ENCODE data around the gene TRPM5. TPM values are rescaled to one million over a fixed set of nuclear protein-coding genes. Genes with fewer than 3 reads are reported as not detected.

TRPM5 gene
- total RNA-seq, 2 donors from 2014 or later = 1.3 to 1.9 TPM

- Histone ChIP-seq H3K27me3 (no peaks in the 10 kb centered on the region), H3K9ac (ENCODE audit: low read depth in 2 of 2, low read length in 2 of 2) (no peak overlapping the region), H3K4me1 (no peaks in the 10 kb centered on the region), H3K4me3 (no peak overlapping the region), H3K9me3 (no peaks in the 10 kb centered on the region), H3K27ac (no peak overlapping the region), H3K36me3 (no peaks in the 10 kb centered on the region)
- no peak for TF ChIP-seq CTCF (IDR thresholded peaks at IDR 0.05)
- intact Hi-C loops (cut with DNase I) = no loop called here
- DNase-seq = no peak
Observed at GRCh38 chr11:2477254-2477653, 32.9 kb upstream of the TRPM5 start.

GRCh38 chr11:2475136-2475918, 31.0 kb upstream of the TRPM5 start:
- Histone ChIP-seq H3K4me1 (no peaks in the 10 kb centered on the region), H3K36me3 (no peaks in the 10 kb centered on the region), H3K27me3 (no peaks in the 10 kb centered on the region), H3K9me3 (no peaks in the 10 kb centered on the region), H3K27ac (no peak overlapping the region), H3K4me3 (no peak overlapping the region), H3K9ac (ENCODE audit: low read depth in 2 of 2, low read length in 2 of 2) (no peak overlapping the region)
- intact Hi-C loops (cut with DNase I) = no loop called here
- no peak for DNase-seq
- TF ChIP-seq CTCF (IDR thresholded peaks at IDR 0.05) = no peak

- TF ChIP-seq CTCF (IDR thresholded peaks at IDR 0.05) = no peak
- DNase-seq = peak; percentile 70
- Histone ChIP-seq H3K9me3 (no peaks in the 10 kb centered on the region), H3K27me3 (no peaks in the 10 kb centered on the region), H3K36me3 (no peaks in the 10 kb centered on the region), H3K9ac (ENCODE audit: low read depth in 2 of 2, low read length in 2 of 2) (peak overlapping the region in 1 of 2 donors; percentile 5), H3K27ac (no peak overlapping the region), H3K4me1 (no peaks in the 10 kb centered on the region), H3K4me3 (no peak overlapping the region)
- intact Hi-C loops (cut with DNase I) = no loop called here
Observed at GRCh38 chr11:2474059-2474901, 30.0 kb upstream of the TRPM5 start.

- no peaks in the 10 kb centered on the region for H3K27me3 ChIP-seq
- no peak overlapping the region for H3K27ac ChIP-seq
- no peak for TF ChIP-seq CTCF (IDR thresholded peaks at IDR 0.05)
- intact Hi-C loops (cut with DNase I) = no loop called here
- H3K36me3 ChIP-seq = no peaks in the 10 kb centered on the region
- DNase-seq = no peak
- H3K9ac ChIP-seq (ENCODE audit: low read depth in 2 of 2, low read length in 2 of 2) = no peak overlapping the region
- H3K4me1 ChIP-seq = no peaks in the 10 kb centered on the region
- H3K4me3 ChIP-seq = no peak overlapping the region
- H3K9me3 ChIP-seq = no peaks in the 10 kb centered on the region
Observed at GRCh38 chr11:2473361-2474058, 29.2 kb upstream of the TRPM5 start.

GRCh38 chr11:2472428-2473186, 28.3 kb upstream of the TRPM5 start:
- Histone ChIP-seq H3K9me3 (no peaks in the 10 kb centered on the region), H3K27ac (no peak overlapping the region), H3K36me3 (no peaks in the 10 kb centered on the region), H3K4me1 (no peaks in the 10 kb centered on the region), H3K9ac (ENCODE audit: low read depth in 2 of 2, low read length in 2 of 2) (no peak overlapping the region), H3K27me3 (no peaks in the 10 kb centered on the region), H3K4me3 (no peak overlapping the region)
- no peak for TF ChIP-seq CTCF (IDR thresholded peaks at IDR 0.05)
- intact Hi-C loops (cut with DNase I) = no loop called here
- no peak for DNase-seq

Data from colonic mucosa (tissue), 4 donors.